Spleen (tissue), 11 donors: ENCODE data around the gene ATP10B. TPM values are rescaled to one million over a fixed set of nuclear protein-coding genes. Genes with fewer than 3 reads are reported as not detected.

Source experiments
- DNase-seq: peaks from one replicate; pipeline ENCODE4 v3.0.0-alpha.2; 2020
- H3K27ac ChIP-seq, 8 donors: fragments of 200-600 bp; sonication (generic) in 7 of 8; 1 replicate in 4 of 8; 2 replicates in 4 of 8; pipeline versions ENCODE4 v1.5.0 to v1.8.0; 2016 to 2021; ENCODE audit warnings: inconsistent platforms in 4 of 8, mild to moderate bottlenecking in 4 of 8, moderate library complexity in 1 of 8
- H3K27me3 ChIP-seq, 7 donors: fragments of 200-600 bp; sonication (generic) in 6 of 7; replicated peaks in 1 of 7; 1 replicate in 4 of 7; 2 replicates in 3 of 7; pipeline versions ENCODE4 v1.5.0 to v1.8.0; 2016 to 2021; ENCODE audit warnings: inconsistent platforms in 3 of 7, mild to moderate bottlenecking in 1 of 7
- H3K36me3 ChIP-seq, 6 donors: fragments of 200-600 bp; sonication (generic) in 5 of 6; 1 replicate in 4 of 6; 2 replicates in 2 of 6; pipeline versions ENCODE4 v1.5.0 to v1.8.0; 2016 to 2021; ENCODE audit warnings: inconsistent platforms in 2 of 6
- H3K4me1 ChIP-seq, 6 donors: fragments of 200-600 bp; sonication (generic) in 5 of 6; 1 replicate in 3 of 6; 2 replicates in 3 of 6; pipeline versions ENCODE4 v1.5.0 to v1.8.0; 2016 to 2021; ENCODE audit warnings: inconsistent platforms in 3 of 6
- H3K4me3 ChIP-seq, 8 donors: fragments of 200-600 bp; sonication (generic) in 7 of 8; 1 replicate in 4 of 8; 2 replicates in 4 of 8; pipeline versions ENCODE4 v1.5.0 to v1.8.0; 2016 to 2021; ENCODE audit warnings: inconsistent platforms in 4 of 8, mild to moderate bottlenecking in 4 of 8, moderate library complexity in 2 of 8
- H3K9me3 ChIP-seq, 8 donors: fragments of 200-600 bp; sonication (generic) in 7 of 8; 1 replicate in 4 of 8; 2 replicates in 4 of 8; pipeline versions ENCODE4 v1.5.0 to v1.8.0; 2016 to 2021; ENCODE audit warnings: inconsistent platforms in 4 of 8
- CTCF ChIP-seq, 11 experiments: fragments of 200-600 bp in 7 of 11; fragments of 450-650 bp in 4 of 11; sonication (generic) in 4 of 11; IDR thresholded peaks in 8 of 11; conservative IDR thresholded peaks in 3 of 11; 1 replicate in 7 of 11; 2 replicates in 4 of 11; pipeline versions ENCODE4 v1.4.0 to v1.8.0; 2016 to 2021; ENCODE audit warnings: antibody characterized with exemption in 11 of 11, inconsistent platforms in 4 of 11, mild to moderate bottlenecking in 1 of 11
- POLR2A ChIP-seq, 3 donors: fragments of 450-650 bp; IDR thresholded peaks; one replicate each; pipeline ENCODE4 v1.5.1; 2017; ENCODE audit warnings: antibody characterized with exemption in 3 of 3, mild to moderate bottlenecking in 1 of 3
- POLR2AphosphoS5 ChIP-seq, 3 donors: sonication (generic); formaldehyde crosslinking; IDR thresholded peaks; one replicate each; pipeline ENCODE4 v1.5.1; 2017; ENCODE audit warnings: antibody characterized with exemption in 3 of 3
- WGBS, 5 donors: extraction: QIAGEN DNeasy Blood & Tissue Kit in 3 of 5; methylation state at CpG; one replicate each; pipeline versions ENCODE4 v1.1.5 to v1.1.7; 2013 to 2018; 5-methylcytosine and 5-hydroxymethylcytosine counted together
- intact Hi-C: fragments of 100-400 bp; cut with DNase I; formaldehyde crosslinking; loops from one replicate; pipeline ENCODE4 v1.15.0; 2023; ENCODE audit warnings: low total_unique reads
- polyA plus RNA-seq, 3 donors: library from polyadenylated mRNA; stranded (reverse); fragments of 200-250 nt; gene quantifications; one replicate each; pipeline ENCODE4 v1.2.1, GENCODE V29; 2013
- total RNA-seq, 7 donors: library from RNA; depleted of rRNA in 3 of 7; stranded (reverse); fragments of >200 nt in 3 of 7; fragmentation: NEBNext Ultra II Directional in 4 of 7; extraction: Animal tissue kit (Norgen Biotek cat#: 25700) in 4 of 7; gene quantifications; one replicate each; pipeline versions ENCODE4 v1.1.0 to v1.2.1, GENCODE V29; 2016 to 2021
- donor health status: healthy with polysubstance abuse.
- donor health status: DM: no; HTN: no; CAD: no; lungs with moderate emphysema.
- donor health status: DM: no; HTN: no; CAD: no.
- donor health status: Bipolar disorder and iron deficiency.
- donor health status: healthy.
- donor health status: DM: no; HTN: no; CAD: no.
- donor health status: DM: yes; HTN: yes; CAD: no.

The ATP10B gene
- total and polyA plus RNA-seq, 10 donors: 0.06 TPM; not detected in 9

DNA sequence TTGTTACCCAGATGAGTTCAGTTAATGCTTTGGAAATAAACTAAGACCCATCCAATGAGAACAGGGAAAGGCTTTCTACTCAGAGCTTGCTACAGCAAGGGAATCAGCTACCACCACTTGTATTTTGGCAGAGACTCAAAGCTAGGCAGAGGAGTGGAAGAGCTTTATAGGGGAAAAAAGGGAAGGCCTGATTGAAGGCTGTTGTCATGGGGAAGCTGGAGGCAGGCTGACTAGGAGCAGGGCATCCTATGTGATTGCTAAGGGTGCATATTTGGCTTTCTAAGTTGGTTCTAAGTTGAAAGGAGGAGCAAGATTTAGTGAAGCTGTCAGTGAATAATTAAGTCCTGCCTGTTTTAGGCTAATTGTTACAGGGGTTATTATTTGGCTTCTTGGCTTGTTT lies 314.9 kb downstream of the ATP10B start:
- no peak overlapping the region for H3K27ac ChIP-seq
- intact Hi-C loops: no loop called here
- no peak for DNase-seq
- no peak overlapping the region for H3K4me3 ChIP-seq
- TF ChIP-seq POLR2AphosphoS5 (IDR thresholded peaks at IDR 0.05) (no peak), POLR2A (IDR thresholded peaks at IDR 0.05) (no peak), CTCF (IDR thresholded peaks at IDR 0.05 in 8 of 11, conservative IDR thresholded peaks at IDR 0.05 in 3 of 11) (no peak)
- no peaks in the 10 kb centered on the region for H3K9me3 ChIP-seq
- H3K27me3 ChIP-seq: peaks cover 0 to under 1% (median 0%) of the 10 kb centered on the region in 7 donors
- H3K4me1 ChIP-seq: no peaks in the 10 kb centered on the region
- no peaks in the 10 kb centered on the region for H3K36me3 ChIP-seq

- DNase-seq: no peak
These were observed 317.1 kb downstream of the ATP10B start for GRCh38 chr5:160534914-160535313.

DNA sequence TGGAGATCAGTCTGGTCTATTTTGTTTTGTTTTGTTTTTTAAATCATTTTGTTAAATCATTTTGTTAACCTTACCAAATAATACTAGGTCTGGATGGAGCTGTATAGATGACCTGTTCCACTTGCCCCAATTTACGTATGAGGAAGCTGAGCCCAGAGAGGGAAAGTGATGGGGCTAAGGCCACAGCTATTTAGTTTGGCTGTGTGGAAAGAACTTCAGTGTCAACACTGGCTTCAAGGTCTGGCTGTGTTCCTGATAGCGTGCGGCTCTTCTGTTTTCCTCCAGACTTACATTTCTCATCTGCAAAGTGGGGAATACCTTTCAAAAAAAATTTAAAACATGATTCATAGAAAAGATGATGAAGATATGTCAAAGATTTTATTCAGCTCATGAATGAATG lies 317.9 kb downstream of the ATP10B start:
- no peaks in the 10 kb centered on the region for H3K4me1 ChIP-seq
- 70 to 95% (median 86%) methylated on average over 3 of the region's 3 CpGs for WGBS, 5 donors
- DNase-seq: no peak
- no peaks in the 10 kb centered on the region for H3K36me3 ChIP-seq
- H3K27ac ChIP-seq: no peak overlapping the region
- intact Hi-C loops: no loop called here
- TF ChIP-seq POLR2A (IDR thresholded peaks at IDR 0.05): no peak
- no peak for TF ChIP-seq POLR2AphosphoS5 (IDR thresholded peaks at IDR 0.05)
- no peak for TF ChIP-seq CTCF (IDR thresholded peaks at IDR 0.05 in 8 of 11, conservative IDR thresholded peaks at IDR 0.05 in 3 of 11)
- no peaks in the 10 kb centered on the region for H3K9me3 ChIP-seq
- H3K4me3 ChIP-seq: no peak overlapping the region
- H3K27me3 ChIP-seq: peaks cover 0 to 4% (median 0%) of the 10 kb centered on the region in 7 donors

More at GRCh38 chr5:160534914-160535313, 317.1 kb downstream of the ATP10B start:
- H3K4me1 ChIP-seq: no peaks in the 10 kb centered on the region
- TF ChIP-seq CTCF (IDR thresholded peaks at IDR 0.05 in 8 of 11, conservative IDR thresholded peaks at IDR 0.05 in 3 of 11): no peak
- no peaks in the 10 kb centered on the region for H3K9me3 ChIP-seq
- H3K36me3 ChIP-seq: no peaks in the 10 kb centered on the region
- no peak overlapping the region for H3K27ac ChIP-seq
- H3K27me3 ChIP-seq: no peaks in the 10 kb centered on the region
- intact Hi-C loops: no loop called here
- H3K4me3 ChIP-seq: no peak overlapping the region

DNA sequence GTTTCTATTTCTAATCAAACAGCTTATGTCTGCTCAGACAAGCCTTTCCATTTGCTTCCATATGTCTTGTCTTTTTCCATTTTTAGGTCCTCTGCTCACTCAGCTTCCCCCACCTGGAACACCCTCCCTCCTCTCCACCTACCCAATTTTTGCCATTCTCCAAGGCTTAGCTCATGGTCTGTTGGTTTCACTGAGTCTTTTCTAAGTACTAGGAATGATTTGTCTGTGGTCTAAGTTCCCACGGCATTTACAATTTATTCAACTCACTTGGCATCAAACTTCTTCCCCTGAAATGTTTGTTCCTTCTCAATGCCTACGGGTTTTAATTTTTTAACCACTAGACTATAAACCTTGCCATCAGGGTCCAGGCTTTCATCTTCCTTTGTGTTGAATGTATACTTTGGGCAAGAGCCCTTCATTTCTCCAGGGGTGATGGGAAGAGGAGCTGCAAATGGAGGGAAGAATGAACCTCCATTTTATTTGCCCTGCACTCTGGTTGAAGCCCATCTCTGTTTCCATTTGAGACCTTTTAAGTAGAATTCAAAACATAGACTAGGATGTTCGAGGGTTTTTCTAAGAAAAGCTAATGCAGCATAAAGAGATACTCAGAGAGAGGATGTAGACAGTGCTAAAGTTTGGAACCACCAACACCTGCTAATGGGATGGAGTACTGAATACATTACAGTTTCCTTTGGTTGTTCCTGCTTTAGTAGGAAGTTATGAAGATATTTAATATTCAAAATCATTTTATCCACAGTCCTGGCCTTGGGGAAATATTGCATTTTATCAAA lies 326.3 kb downstream of the ATP10B start:
- Histone ChIP-seq H3K4me3 (no peak overlapping the region), H3K9me3 (no peaks in the 10 kb centered on the region), H3K27me3 (peaks cover 0 to 5% (median 0%) of the 10 kb centered on the region in 7 donors), H3K4me1 (no peaks in the 10 kb centered on the region), H3K27ac (no peak overlapping the region), H3K36me3 (no peaks in the 10 kb centered on the region)
- no peak for DNase-seq
- TF ChIP-seq POLR2AphosphoS5 (IDR thresholded peaks at IDR 0.05) (no peak), POLR2A (IDR thresholded peaks at IDR 0.05) (no peak), CTCF (IDR thresholded peaks at IDR 0.05 in 8 of 11, conservative IDR thresholded peaks at IDR 0.05 in 3 of 11) (no peak)
- 71 to 95% (median 82%) methylated on average over 3 of the region's 3 CpGs for WGBS, 5 donors
- intact Hi-C loops: no loop called here
